Fibroblast of upper back skin (primary cell): ENCODE measurements around the gene REN.

ENCODE experiments used
- DNase-seq: peaks from one replicate; pipeline ENCODE4 v3.0.0-alpha.2; 2013

REN gene

GRCh38 chr1:204152310-204153044 lies 13.7 kb downstream of the REN start:
- no peak for DNase-seq

DNA sequence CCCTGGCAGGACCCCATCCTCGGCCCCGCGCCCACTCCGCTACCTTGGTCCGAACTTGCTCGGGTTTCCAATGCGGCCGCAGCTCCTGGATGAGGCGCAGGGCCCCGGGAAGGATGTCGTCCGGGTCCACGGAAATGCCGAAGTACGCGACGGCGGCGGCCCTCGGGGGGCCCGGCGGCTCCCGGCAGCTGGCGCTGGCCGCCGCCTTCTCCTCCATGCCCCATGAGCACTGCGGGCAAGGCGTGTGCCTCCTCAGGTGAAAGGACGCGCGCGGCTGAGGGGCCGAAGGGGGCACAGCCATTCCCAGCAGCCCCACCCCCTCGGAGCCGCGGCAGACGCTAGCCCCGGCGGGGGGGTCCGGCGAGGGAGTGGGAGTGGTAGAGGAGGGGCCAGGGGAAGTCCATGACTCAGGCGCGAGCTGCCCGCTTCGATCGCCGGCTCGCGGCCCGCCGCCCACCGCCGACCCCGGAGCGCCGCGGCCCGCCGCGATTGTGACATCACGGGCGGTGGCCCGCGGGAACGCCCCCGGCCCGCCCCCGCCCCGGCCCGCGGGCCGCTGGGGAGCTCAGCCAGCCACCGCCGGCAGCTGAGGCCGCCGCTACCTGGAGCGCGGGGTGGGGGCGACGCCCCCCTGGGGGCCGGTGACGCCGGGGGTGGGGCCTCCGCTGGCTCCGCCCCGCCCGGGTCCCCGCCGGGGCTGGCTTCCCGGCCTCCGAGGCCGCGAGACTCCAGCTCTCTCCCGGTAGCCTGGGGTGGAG lies 14.4 kb downstream of the REN start, which contains the start of gene ETNK2:
Gene ETNK2, minus strand, starts transcription at position 493 of the 758 bp plus-strand sequence. Its CDS starts 192 bp downstream, at position 301.
- peak; percentile 51 for DNase-seq

DNA sequence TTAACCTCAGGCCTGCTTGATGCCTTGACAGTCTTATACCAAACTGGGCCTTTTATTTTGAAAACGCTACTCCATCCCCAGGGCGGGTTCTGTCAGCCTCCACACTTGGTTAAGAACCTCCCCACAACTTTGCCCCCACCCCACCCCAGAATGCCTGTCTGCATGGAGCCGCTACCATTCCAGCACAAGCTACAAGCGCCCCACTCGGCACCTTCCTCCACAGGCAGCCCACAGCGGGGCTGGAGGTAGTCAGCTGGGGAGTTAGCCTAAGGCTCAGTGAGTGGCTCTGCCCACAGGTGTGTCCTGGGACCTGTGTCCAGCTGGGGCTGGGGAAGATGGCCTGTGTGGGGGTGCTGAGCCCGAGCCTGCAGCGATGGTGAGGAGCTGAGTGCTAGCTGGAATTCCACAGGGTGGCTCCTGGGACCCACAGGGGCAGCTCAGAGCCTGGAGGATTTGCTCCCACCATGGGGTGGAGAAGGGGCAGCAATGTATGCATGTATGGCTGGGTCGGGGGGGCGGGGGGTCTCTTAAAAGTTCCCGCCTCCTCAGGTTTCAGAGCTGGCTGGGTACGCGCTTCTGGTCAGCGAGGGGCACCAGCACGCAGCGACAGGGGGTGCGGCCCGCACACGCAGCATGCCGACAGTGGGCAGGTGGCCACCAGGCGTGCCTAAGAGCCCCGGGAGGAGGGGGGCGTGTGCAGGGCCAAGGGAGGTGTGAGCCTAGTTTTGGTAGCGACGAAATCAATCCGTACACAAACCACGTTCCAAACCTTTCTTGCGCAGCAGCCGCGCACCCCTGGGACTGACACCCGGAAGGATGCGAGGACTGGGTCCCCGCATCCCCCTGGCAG lies 15.2 kb downstream of the REN start:
- DNase-seq = no peak

- DNase-seq = no peak
Measured at GRCh38 chr1:204149635-204150565, 16.2 kb downstream of the REN start.

GRCh38 chr1:204149107-204149506 lies 17.0 kb downstream of the REN start:
- DNase-seq = no peak

DNA sequence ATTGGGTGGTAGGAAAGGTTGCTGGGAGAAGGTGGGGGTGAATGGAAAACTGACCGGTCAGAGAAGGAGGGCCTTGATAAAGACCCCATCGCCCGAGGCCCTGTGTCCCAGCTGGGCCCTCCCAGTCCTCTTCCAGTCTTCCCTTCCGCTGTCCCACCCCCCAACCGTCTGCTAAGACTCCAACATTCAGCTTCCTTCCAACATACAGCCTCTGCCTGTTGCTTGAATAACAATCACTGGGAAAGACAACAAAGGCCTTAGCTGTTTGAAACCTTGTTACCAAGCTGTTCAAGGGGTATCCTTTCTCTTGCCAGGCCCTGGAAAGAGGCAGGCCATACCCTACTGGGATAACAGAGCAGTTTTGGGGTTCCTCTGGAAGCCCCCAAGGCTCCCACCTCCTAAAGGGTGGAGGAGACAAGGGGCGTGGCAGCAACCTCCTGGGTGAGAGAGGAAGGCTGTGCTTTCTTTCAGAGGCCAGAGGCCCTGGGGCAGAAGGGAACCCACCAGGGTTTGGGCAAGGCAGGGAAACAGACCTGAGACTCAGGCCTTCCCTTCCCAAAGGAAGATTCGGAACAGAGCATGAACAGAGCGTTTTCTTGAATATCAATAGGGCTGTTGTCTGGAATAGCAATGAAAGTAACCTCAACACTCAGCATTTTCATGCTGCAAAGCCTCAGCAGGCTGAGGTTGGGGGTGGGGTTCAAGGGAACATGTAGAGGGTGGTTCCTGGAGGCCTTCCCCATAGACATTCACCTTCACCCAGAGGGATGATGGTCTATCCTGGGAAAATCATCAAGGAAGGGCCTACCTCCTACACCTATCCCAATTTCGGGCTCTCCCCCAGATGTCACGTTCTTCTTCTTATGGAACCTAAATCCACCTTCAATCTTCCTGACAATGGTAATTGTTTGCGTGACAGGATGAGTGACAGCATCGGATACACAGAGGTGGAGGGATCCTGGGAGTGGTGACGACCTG lies 18.4 kb downstream of the REN start:
- no peak for DNase-seq

- DNase-seq = no peak
Measured at GRCh38 chr1:204146965-204147364, 19.2 kb downstream of the REN start.

- no peak for DNase-seq
Measured at GRCh38 chr1:204146309-204146708, 19.8 kb downstream of the REN start.

DNA sequence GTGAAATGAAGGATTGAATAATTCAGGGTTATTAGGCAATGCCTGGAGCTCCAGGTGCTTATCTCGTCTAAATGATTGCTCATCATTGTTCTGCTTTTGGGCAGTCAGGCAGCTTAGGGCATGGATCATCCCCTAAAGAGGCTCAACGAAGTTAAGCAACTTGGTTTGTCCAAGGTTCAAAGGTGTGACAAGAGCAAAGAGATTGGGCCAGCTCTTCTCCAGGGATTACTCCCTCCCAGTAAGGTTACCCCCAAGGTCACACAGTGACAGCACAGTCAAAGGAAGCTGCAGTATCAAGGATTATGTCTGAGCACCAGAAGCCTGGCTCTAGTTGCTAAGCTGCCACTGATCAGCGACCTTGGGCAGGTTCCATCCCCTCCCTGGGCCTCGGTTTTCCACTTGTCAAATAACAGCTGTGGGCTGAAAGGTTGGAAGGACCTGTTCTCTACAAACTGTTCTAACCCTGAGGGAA lies 21.1 kb downstream of the REN start:
- DNase-seq = no peak

GRCh38 chr1:204143276-204144041 lies 22.7 kb downstream of the REN start:
- DNase-seq = no peak

GRCh38 chr1:204142032-204142974 lies 23.8 kb downstream of the REN start:
- no peak for DNase-seq

GRCh38 chr1:204141131-204141530 lies 25.0 kb downstream of the REN start:
- DNase-seq = no peak

DNA sequence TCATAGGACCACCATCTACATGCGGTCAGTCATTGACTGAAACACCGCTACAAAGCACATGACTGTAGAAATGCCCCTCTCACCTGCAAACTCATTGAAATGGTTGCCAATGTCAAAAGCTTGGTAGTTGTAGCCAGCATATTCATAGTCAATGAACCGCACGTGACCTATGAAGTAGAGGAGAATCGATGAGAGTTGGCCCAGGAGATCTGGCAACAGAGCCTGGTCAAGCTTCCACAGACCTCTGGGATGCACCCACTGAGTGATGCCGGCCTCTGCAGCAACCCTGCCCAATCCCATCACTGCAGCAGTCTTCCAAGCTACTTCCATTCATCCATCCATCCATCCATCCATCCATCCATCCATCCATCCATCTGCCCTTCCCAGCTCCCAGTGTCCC lies 26.2 kb downstream of the REN start:
- no peak for DNase-seq

GRCh38 chr1:204139088-204139487 lies 27.0 kb downstream of the REN start:
- no peak for DNase-seq

GRCh38 chr1:204136814-204137213 lies 29.3 kb downstream of the REN start:
- no peak for DNase-seq

- DNase-seq = no peak
Measured at GRCh38 chr1:204134103-204134502, 32.0 kb downstream of the REN start.

DNA sequence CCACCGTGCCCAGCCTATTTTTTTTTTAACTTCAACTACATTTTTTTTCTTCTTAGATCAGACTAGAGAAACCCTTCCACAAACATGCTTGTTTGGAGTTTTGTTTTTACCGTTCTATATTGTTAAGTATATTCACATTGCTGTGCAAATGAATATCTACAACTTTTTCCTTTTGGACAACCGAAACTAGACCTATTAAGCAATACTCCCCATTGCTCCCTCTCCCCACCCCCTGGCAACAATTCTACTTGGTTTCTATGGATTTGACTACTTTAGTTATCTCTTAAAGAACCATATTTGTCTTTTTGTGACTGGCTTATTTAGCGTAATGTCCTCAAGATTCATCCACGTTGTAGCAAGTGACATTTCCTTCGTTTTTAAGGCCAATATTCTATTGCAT lies 33.4 kb downstream of the REN start:
- no peak for DNase-seq

DNA sequence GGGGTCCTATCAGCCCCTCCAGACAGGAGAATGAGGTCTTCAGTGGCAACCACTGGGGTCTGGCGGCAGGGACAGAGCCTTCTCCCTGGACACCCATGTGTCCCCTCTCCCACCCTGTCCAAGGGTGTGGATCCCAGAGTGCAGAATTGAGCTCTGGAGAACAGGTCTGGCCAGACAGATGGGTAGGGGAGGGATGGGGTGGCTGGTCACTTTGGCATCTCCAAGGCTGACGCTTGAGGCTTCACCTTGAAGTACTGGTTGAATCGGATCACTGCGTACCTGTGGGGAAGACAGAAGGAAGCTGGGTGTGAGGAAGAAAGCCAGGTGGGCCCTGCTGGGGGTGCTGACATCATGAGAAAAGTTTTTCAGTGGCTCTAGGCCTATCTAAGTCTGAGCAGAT lies 34.2 kb downstream of the REN start:
- no peak for DNase-seq
